HAP-1 (cell line): Measurements from ENCODE around the gene NR2C1.

Source experiments
- DNase-seq, 2 experiments: peaks; one replicate each; pipeline ENCODE4 v3.0.0-alpha.2; 2016 to 2020; ENCODE audit warnings: low spot score in 2 of 2
- H3K27me3 ChIP-seq: fragments of 250-450 bp; sonication (Bioruptor Pico); 2 replicates; pipeline ENCODE4 v1.5.1; 2020; ENCODE audit warnings: low read depth, mild to moderate bottlenecking, moderate library complexity
- H3K36me3 ChIP-seq: fragments of 250-450 bp; sonication (Bioruptor Pico); replicated peaks from 2 replicates; pipeline ENCODE4 v1.5.1; 2020; ENCODE audit warnings: mild to moderate bottlenecking
- H3K4me1 ChIP-seq: fragments of 250-450 bp; sonication (Bioruptor Pico); 2 replicates; pipeline ENCODE4 v1.5.1; 2020; ENCODE audit warnings: mild to moderate bottlenecking
- H3K4me3 ChIP-seq: fragments of 250-450 bp; sonication (Bioruptor Pico); 2 replicates; pipeline ENCODE4 v1.5.1; 2020; ENCODE audit warnings: mild to moderate bottlenecking, moderate library complexity
- H3K9me3 ChIP-seq: fragments of 250-450 bp; sonication (Bioruptor Pico); 2 replicates; pipeline ENCODE4 v1.5.1; 2020; ENCODE audit warnings: mild to moderate bottlenecking, moderate library complexity
- in situ Hi-C: fragments of 300-500 bp; cut with MboI; formaldehyde crosslinking; loops from 3 replicates; pipeline ENCODE4 v1.14.3; 2020; ENCODE audit warnings: low sequenced_read_pairs, inconsistent platforms, mixed read lengths

The NR2C1 gene

GRCh38 chr12:95072900-95073697 lies at the start of gene NR2C1:
NR2C1 (minus strand) TSS chr12:95073618; CDS start chr12:95067384, 6,234 bp downstream.
- Histone ChIP-seq H3K36me3 (peaks cover 7% of the 10 kb centered on the region; the same call in 1 of the 2 replicates), H3K4me3 (peak within 1 kb of the TSS; percentile 87), H3K27me3 (no peaks in the 10 kb centered on the region), H3K9me3 (no peaks in the 10 kb centered on the region), H3K4me1 (peaks cover 2% of the 10 kb centered on the region; the same call in 1 of the 2 replicates)
- in situ Hi-C loops: no loop called here
- peak; percentile 93 to 96 for DNase-seq

GRCh38 chr12:95118788-95119179 lies 45.4 kb upstream of the NR2C1 start:
- Histone ChIP-seq H3K9me3 (no peaks in the 10 kb centered on the region), H3K36me3 (no peaks in the 10 kb centered on the region), H3K4me3 (no peak overlapping the region), H3K27me3 (no peaks in the 10 kb centered on the region), H3K4me1 (peaks cover 2% of the 10 kb centered on the region; the same call in 1 of the 2 replicates)
- DNase-seq: no peak
- in situ Hi-C loops: loop anchor here (5.0 kb wide), 1 partner anchor 414 kb away; no protein-coding TSS in a partner anchor

- no peak for DNase-seq
- Histone ChIP-seq H3K4me3 (no peak overlapping the region), H3K9me3 (no peaks in the 10 kb centered on the region), H3K4me1 (peaks cover 2% of the 10 kb centered on the region; the same call in 1 of the 2 replicates), H3K27me3 (no peaks in the 10 kb centered on the region), H3K36me3 (no peaks in the 10 kb centered on the region)
- in situ Hi-C loops: loop anchor here (5.0 kb wide), 1 partner anchor 414 kb away; no protein-coding TSS in a partner anchor
Observed at GRCh38 chr12:95118138-95118787, 44.8 kb upstream of the NR2C1 start.

- DNase-seq: peak; percentile 75 to 82
- no peaks in the 10 kb centered on the region for H3K27me3 ChIP-seq
- in situ Hi-C loops: loop anchor here (5.0 kb wide), 1 partner anchor 415 kb away; no protein-coding TSS in a partner anchor
- no peak overlapping the region for H3K4me3 ChIP-seq
- H3K4me1 ChIP-seq: peaks cover 2% of the 10 kb centered on the region; the same call in 1 of the 2 replicates
- H3K9me3 ChIP-seq: no peaks in the 10 kb centered on the region
- no peaks in the 10 kb centered on the region for H3K36me3 ChIP-seq
Observed at GRCh38 chr12:95117178-95117599, 43.8 kb upstream of the NR2C1 start.

- in situ Hi-C loops: loop anchor here (5.0 kb wide), 1 partner anchor 416 kb away; no protein-coding TSS in a partner anchor
- DNase-seq: no peak
Observed at GRCh38 chr12:95116773-95117172, 43.4 kb upstream of the NR2C1 start.

GRCh38 chr12:95116341-95116740 lies 42.9 kb upstream of the NR2C1 start:
- Histone ChIP-seq H3K27me3 (no peaks in the 10 kb centered on the region), H3K36me3 (no peaks in the 10 kb centered on the region), H3K4me3 (no peak overlapping the region), H3K4me1 (peaks cover 2% of the 10 kb centered on the region; the same call in 1 of the 2 replicates), H3K9me3 (no peaks in the 10 kb centered on the region)
- no peak for DNase-seq
- in situ Hi-C loops: loop anchor here (5.0 kb wide), 1 partner anchor 416 kb away; no protein-coding TSS in a partner anchor

More at GRCh38 chr12:95116773-95117172, 43.4 kb upstream of the NR2C1 start:
- Histone ChIP-seq H3K4me1 (peaks cover 2% of the 10 kb centered on the region; the same call in 1 of the 2 replicates), H3K9me3 (no peaks in the 10 kb centered on the region), H3K27me3 (no peaks in the 10 kb centered on the region), H3K36me3 (no peaks in the 10 kb centered on the region), H3K4me3 (no peak overlapping the region)

GRCh38 chr12:95115641-95116040 lies 42.2 kb upstream of the NR2C1 start:
- DNase-seq: no peak
- Histone ChIP-seq H3K9me3 (no peaks in the 10 kb centered on the region), H3K36me3 (no peaks in the 10 kb centered on the region), H3K27me3 (no peaks in the 10 kb centered on the region), H3K4me1 (peaks cover 2% of the 10 kb centered on the region; the same call in 1 of the 2 replicates), H3K4me3 (no peak overlapping the region)
- in situ Hi-C loops: loop anchor here (5.0 kb wide), 1 partner anchor 417 kb away; no protein-coding TSS in a partner anchor

GRCh38 chr12:95114766-95115405 lies 41.5 kb upstream of the NR2C1 start:
- Histone ChIP-seq H3K9me3 (no peaks in the 10 kb centered on the region), H3K4me3 (no peak overlapping the region), H3K36me3 (no peaks in the 10 kb centered on the region), H3K4me1 (peaks cover 2% of the 10 kb centered on the region; the same call in 1 of the 2 replicates), H3K27me3 (no peaks in the 10 kb centered on the region)
- peak; percentile 19 to 82 for DNase-seq
- in situ Hi-C loops: loop anchor here (5.0 kb wide), 1 partner anchor 417 kb away; no protein-coding TSS in a partner anchor

GRCh38 chr12:95107362-95107761 lies 33.9 kb upstream of the NR2C1 start:
- Histone ChIP-seq H3K4me3 (no peak overlapping the region), H3K9me3 (no peaks in the 10 kb centered on the region), H3K27me3 (no peaks in the 10 kb centered on the region), H3K4me1 (no peaks in the 10 kb centered on the region), H3K36me3 (no peaks in the 10 kb centered on the region)
- no peak for DNase-seq
- in situ Hi-C loops: no loop called here

- Histone ChIP-seq H3K9me3 (no peaks in the 10 kb centered on the region), H3K4me1 (no peaks in the 10 kb centered on the region), H3K27me3 (no peaks in the 10 kb centered on the region), H3K36me3 (no peaks in the 10 kb centered on the region), H3K4me3 (no peak overlapping the region)
- DNase-seq: no peak
- in situ Hi-C loops: no loop called here
Observed at GRCh38 chr12:95105540-95105939, 32.1 kb upstream of the NR2C1 start.

- in situ Hi-C loops: no loop called here
- Histone ChIP-seq H3K27me3 (no peaks in the 10 kb centered on the region), H3K4me1 (no peaks in the 10 kb centered on the region), H3K4me3 (no peak overlapping the region), H3K36me3 (no peaks in the 10 kb centered on the region), H3K9me3 (no peaks in the 10 kb centered on the region)
- DNase-seq: no peak
Observed at GRCh38 chr12:95104919-95105452, 31.6 kb upstream of the NR2C1 start.

- in situ Hi-C loops: no loop called here
- DNase-seq: no peak
- Histone ChIP-seq H3K36me3 (no peaks in the 10 kb centered on the region), H3K4me1 (no peaks in the 10 kb centered on the region), H3K27me3 (no peaks in the 10 kb centered on the region), H3K9me3 (no peaks in the 10 kb centered on the region), H3K4me3 (no peak overlapping the region)
Observed at GRCh38 chr12:95102916-95103671, 29.7 kb upstream of the NR2C1 start.
